HL-60 (cell line): Measurements from ENCODE around the gene FHIT.

Source experiments
- CTCF ChIP-seq: IDR thresholded peaks from one replicate; pipeline ENCODE4 v1.5.1; 2011; ENCODE audit warnings: low read length, control low read depth, inconsistent platforms; ENCODE audit not compliant: insufficient read depth
- POLR2AphosphoS5 ChIP-seq: IDR thresholded peaks from 2 replicates; pipeline ENCODE4 v1.6.1; 2012; ENCODE audit warnings: low read depth

- TF ChIP-seq POLR2AphosphoS5 (no peak), CTCF (no peak)
These were observed 617.6 kb downstream of the FHIT start for GRCh38 chr3:60633644-60634043.
